Mesenchymal stem cell (in vitro differentiated cells and primary cell): ENCODE data around the gene PDXDC1.
"Not testable (repeated sequence)": the region's sequence is repeated elsewhere in the genome, so short reads cannot be mapped to it uniquely, and the experiment has no call there.

Source experiments
- DNase-seq: peaks from one replicate; pipeline ENCODE4 v3.0.0-alpha.2; 2013
- H2AFZ ChIP-seq: one replicate; pipeline ENCODE4 v1.6.1; 2013; ENCODE audit warnings: low read depth, mild to moderate bottlenecking, control low read depth, inconsistent platforms, low read length, moderate library complexity
- H2AK5ac ChIP-seq: 2 replicates; pipeline ENCODE4 v1.6.1; 2013; ENCODE audit warnings: low read length, moderate library complexity, mild to moderate bottlenecking, inconsistent platforms; ENCODE audit not compliant: severe bottlenecking
- H2BK120ac ChIP-seq: one replicate; pipeline ENCODE4 v1.6.1; 2013; ENCODE audit warnings: low read depth, mild to moderate bottlenecking, inconsistent platforms, low read length, moderate library complexity
- H2BK12ac ChIP-seq, 2 experiments: one replicate each; pipeline ENCODE4 v1.6.1; 2013; ENCODE audit warnings: inconsistent platforms in 2 of 2, low read length in 2 of 2, mild to moderate bottlenecking in 2 of 2, moderate library complexity in 2 of 2, control low read depth in 1 of 2
- H2BK15ac ChIP-seq: one replicate; pipeline ENCODE4 v1.6.1; 2013; ENCODE audit warnings: mild to moderate bottlenecking, low read depth, inconsistent platforms; ENCODE audit not compliant: poor library complexity, severe bottlenecking
- H2BK5ac ChIP-seq: 2 replicates; pipeline ENCODE4 v1.6.1; 2013; ENCODE audit warnings: low read depth, mild to moderate bottlenecking, low read length, control low read depth, inconsistent platforms; ENCODE audit not compliant: poor library complexity, severe bottlenecking
- H3K14ac ChIP-seq, 2 experiments: one replicate each; pipeline ENCODE4 v1.6.1; 2013; ENCODE audit warnings: inconsistent platforms in 2 of 2, low read length in 2 of 2, control low read depth in 1 of 2, mild to moderate bottlenecking in 1 of 2, moderate library complexity in 1 of 2
- H3K18ac ChIP-seq, 2 experiments: one replicate each; pipeline ENCODE4 v1.6.1; 2013; ENCODE audit warnings: inconsistent platforms in 2 of 2, low read length in 2 of 2, control low read depth in 1 of 2, low read depth in 1 of 2, mild to moderate bottlenecking in 1 of 2
- H3K23ac ChIP-seq, 2 experiments: one replicate each; pipeline ENCODE4 v1.6.1; 2013; ENCODE audit warnings: inconsistent platforms in 2 of 2, low read length in 2 of 2, mild to moderate bottlenecking in 2 of 2, moderate library complexity in 2 of 2, control low read depth in 1 of 2
- H3K27ac ChIP-seq: 2 replicates; pipeline ENCODE4 v1.5.1; 2013; ENCODE audit warnings: mild to moderate bottlenecking, moderate library complexity, low read length, control low read depth, inconsistent platforms; ENCODE audit not compliant: poor library complexity, severe bottlenecking
- H3K27me3 ChIP-seq, 2 experiments: 2 replicates each; pipeline versions ENCODE4 v1.6.1 to v1.7.0; 2013; ENCODE audit warnings: low read length in 2 of 2, mild to moderate bottlenecking in 2 of 2, moderate library complexity in 2 of 2, control low read depth in 1 of 2, inconsistent platforms in 1 of 2; ENCODE audit not compliant: control insufficient read depth in 1 of 2, insufficient read depth in 1 of 2
- H3K36me3 ChIP-seq, 2 experiments: 2 replicates each; pipeline versions ENCODE4 v1.6.1 to v1.7.0; 2013; ENCODE audit warnings: low read length in 2 of 2, control low read depth in 1 of 2, inconsistent platforms in 1 of 2, low read depth in 1 of 2, mild to moderate bottlenecking in 1 of 2; ENCODE audit not compliant: insufficient read depth in 2 of 2, control insufficient read depth in 1 of 2
- H3K4ac ChIP-seq, 2 experiments: one replicate each; pipeline ENCODE4 v1.6.1; 2013; ENCODE audit warnings: inconsistent platforms in 2 of 2, low read length in 2 of 2, mild to moderate bottlenecking in 2 of 2, moderate library complexity in 2 of 2, control low read depth in 1 of 2, low read depth in 1 of 2
- H3K4me1 ChIP-seq: 2 replicates; pipeline ENCODE4 v1.6.1; 2013; ENCODE audit warnings: low read depth, low read length, control low read depth; ENCODE audit not compliant: control insufficient read depth, insufficient read depth
- H3K4me2 ChIP-seq: 2 replicates; pipeline ENCODE4 v1.6.1; 2013; ENCODE audit warnings: low read length, mild to moderate bottlenecking, inconsistent platforms; ENCODE audit not compliant: poor library complexity, severe bottlenecking
- H3K4me3 ChIP-seq, 2 experiments: 2 replicates each; pipeline versions ENCODE4 v1.5.1 to v1.7.0; 2013; ENCODE audit warnings: low read length in 2 of 2, mild to moderate bottlenecking in 2 of 2, control low read depth in 1 of 2, low read depth in 1 of 2; ENCODE audit not compliant: insufficient read depth in 1 of 2
- H3K79me1 ChIP-seq: replicated peaks from 2 replicates; pipeline ENCODE4 v1.6.1; 2013; ENCODE audit warnings: mild to moderate bottlenecking, control low read depth, low read length, inconsistent platforms; ENCODE audit not compliant: poor library complexity, severe bottlenecking
- H3K9ac ChIP-seq: 2 replicates; pipeline ENCODE4 v1.7.0; 2013; ENCODE audit warnings: mild to moderate bottlenecking, low read length, moderate library complexity
- H3K9me3 ChIP-seq: 2 replicates; pipeline ENCODE4 v1.7.0; 2013; ENCODE audit warnings: mild to moderate bottlenecking, low read length; ENCODE audit not compliant: control insufficient read depth
- H4K8ac ChIP-seq: one replicate; pipeline ENCODE4 v1.6.1; 2013; ENCODE audit warnings: inconsistent platforms, mild to moderate bottlenecking, low read length, moderate library complexity
- H4K91ac ChIP-seq: one replicate; pipeline ENCODE4 v1.6.1; 2013; ENCODE audit warnings: mild to moderate bottlenecking, low read length, inconsistent platforms
- WGBS: methylation state at CpG from one replicate; pipeline ENCODE4 v1.1.7; 2013; ENCODE audit warnings: mixed read lengths; 5-methylcytosine and 5-hydroxymethylcytosine counted together

Gene PDXDC1

GRCh38 chr16:14965328-14965727 is 9.5 kb upstream of the PDXDC1 start:
- 91% methylated on average over 17 of the region's 17 CpGs for WGBS
- H4K91ac ChIP-seq: no peak overlapping the region
- H3K4me1 ChIP-seq: no peaks in the 10 kb centered on the region
- no peaks in the 10 kb centered on the region for H3K9me3 ChIP-seq
- H3K4ac ChIP-seq: no peak overlapping the region
- H4K8ac ChIP-seq: no peak overlapping the region
- no peak overlapping the region for H2BK15ac ChIP-seq
- H2AK5ac ChIP-seq: no peak overlapping the region
- no peak overlapping the region for H2BK5ac ChIP-seq
- H3K23ac ChIP-seq: no peak overlapping the region
- H2AFZ ChIP-seq: no peak overlapping the region
- no peak overlapping the region for H3K4me3 ChIP-seq
- no peak overlapping the region for H3K14ac ChIP-seq
- H3K18ac ChIP-seq: no peak overlapping the region
- no peak overlapping the region for H2BK120ac ChIP-seq
- H3K79me1 ChIP-seq: no peaks in the 10 kb centered on the region
- no peak for DNase-seq
- no peaks in the 10 kb centered on the region for H3K36me3 ChIP-seq
- peaks cover 4 to 7% of the 10 kb centered on the region in 2 experiments for H3K27me3 ChIP-seq
- H2BK12ac ChIP-seq: no peak overlapping the region
- no peak overlapping the region for H3K27ac ChIP-seq
- H3K9ac ChIP-seq: no peak overlapping the region
- no peak overlapping the region for H3K4me2 ChIP-seq

GRCh38 chr16:14969795-14970194 is 5.0 kb upstream of the PDXDC1 start:
- not testable (repeated sequence) for H2BK5ac ChIP-seq, H3K23ac ChIP-seq, H4K91ac ChIP-seq, H2AK5ac ChIP-seq, H3K4ac ChIP-seq, H3K79me1 ChIP-seq, H3K36me3 ChIP-seq, H2BK15ac ChIP-seq, DNase-seq, H3K27me3 ChIP-seq, H3K27ac ChIP-seq, H3K4me1 ChIP-seq, H2BK12ac ChIP-seq, H3K9me3 ChIP-seq, H3K9ac ChIP-seq, H3K4me3 ChIP-seq, H2BK120ac ChIP-seq, H4K8ac ChIP-seq, H3K14ac ChIP-seq, H2AFZ ChIP-seq, H3K4me2 ChIP-seq, H3K18ac ChIP-seq
- WGBS: 94% methylated on average over 3 of the region's 3 CpGs

DNA sequence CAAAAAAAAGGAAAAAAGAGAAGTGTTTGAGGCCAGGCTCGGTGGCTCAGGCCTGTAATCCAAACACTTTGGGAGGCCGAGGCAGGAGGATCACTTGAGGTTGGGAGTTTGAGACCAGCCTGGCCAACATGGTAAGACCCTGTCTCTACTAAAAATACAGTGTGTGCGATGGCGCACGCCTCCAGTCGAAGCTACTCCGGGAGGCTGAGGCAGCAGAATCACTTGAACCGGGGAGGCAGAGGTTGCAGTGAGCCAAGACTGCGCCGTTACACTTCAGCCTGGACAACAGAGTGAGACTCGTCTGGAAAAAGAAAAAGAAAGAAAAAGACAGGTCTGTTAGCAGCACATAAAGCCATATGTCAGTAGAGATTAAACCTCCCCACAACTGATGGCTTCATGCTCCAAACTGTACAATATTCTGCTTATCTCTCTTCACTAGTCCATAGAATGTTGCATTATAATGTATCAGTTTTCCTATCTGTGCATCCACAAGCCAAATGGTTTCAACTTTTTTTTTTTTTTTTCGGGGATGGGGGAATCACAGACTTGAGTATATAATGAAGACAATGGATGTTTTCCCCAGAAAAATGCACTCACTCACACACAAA is 3.1 kb upstream of the PDXDC1 start:
- H3K4ac ChIP-seq, H4K8ac ChIP-seq, H2AK5ac ChIP-seq, H3K23ac ChIP-seq, H3K27me3 ChIP-seq, H3K4me2 ChIP-seq, H2BK120ac ChIP-seq, H3K9ac ChIP-seq, DNase-seq, H3K36me3 ChIP-seq, H3K4me3 ChIP-seq, H3K4me1 ChIP-seq, H4K91ac ChIP-seq, H2AFZ ChIP-seq, H2BK15ac ChIP-seq, H3K18ac ChIP-seq, H2BK5ac ChIP-seq, H3K27ac ChIP-seq, H3K79me1 ChIP-seq, H2BK12ac ChIP-seq, H3K9me3 ChIP-seq: not testable (repeated sequence)
- peak overlapping the region in 1 of 2 experiments; percentile 26 for H3K14ac ChIP-seq
- 97% methylated on average over 8 of the region's 12 CpGs for WGBS

DNA sequence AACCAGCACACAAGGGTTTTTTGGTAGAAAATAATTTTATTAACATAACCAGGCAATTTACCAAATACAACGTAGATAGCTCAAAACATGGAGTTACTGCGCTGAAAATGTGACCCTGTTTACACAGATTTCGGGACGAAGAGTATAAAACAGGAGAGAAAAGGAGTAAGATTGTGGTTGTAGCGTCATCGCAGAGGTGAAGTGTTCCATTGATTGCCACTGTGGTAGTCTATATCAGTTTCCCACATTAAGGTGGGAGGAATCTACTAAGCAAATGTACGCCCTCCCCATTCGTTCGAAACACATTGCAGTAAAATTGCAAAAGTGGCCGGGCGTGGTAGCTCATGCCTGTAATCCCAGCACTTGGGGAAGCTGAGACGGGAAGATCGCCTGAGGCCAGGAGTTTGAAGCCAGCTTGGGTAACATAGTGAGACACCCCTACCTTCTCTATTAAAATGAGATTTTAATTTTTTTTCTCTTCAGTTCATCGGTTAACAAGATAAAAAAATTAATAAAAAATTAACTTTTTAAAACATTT is 972 bp upstream of the PDXDC1 start:
- 83% methylated on average over 7 of the region's 14 CpGs for WGBS
- not testable (repeated sequence) for H3K36me3 ChIP-seq, H3K27me3 ChIP-seq

More for the DNA sequence above, 972 bp upstream of the PDXDC1 start:
- Histone ChIP-seq H3K4me3 (peak overlapping the region in 1 of 2 experiments; percentile 89), H3K23ac (peak overlapping the region in 1 of 2 experiments; percentile 89), H3K4me2 (peak overlapping the region; percentile 54), H2AK5ac (peak overlapping the region; percentile 78), H3K9ac (peak overlapping the region; percentile 94)
- H2BK12ac ChIP-seq, DNase-seq, H3K9me3 ChIP-seq, H3K79me1 ChIP-seq, H3K4ac ChIP-seq, H4K8ac ChIP-seq, H2BK5ac ChIP-seq, H4K91ac ChIP-seq, H3K18ac ChIP-seq, H3K14ac ChIP-seq, H2AFZ ChIP-seq, H2BK120ac ChIP-seq, H3K27ac ChIP-seq, H2BK15ac ChIP-seq, H3K4me1 ChIP-seq: not testable (repeated sequence)
